GM19455 (cell line): ENCODE data around the gene CRTC1.
"Not testable (repeated sequence)": the region's sequence is repeated elsewhere in the genome, so short reads cannot be mapped to it uniquely, and the experiment has no call there.

Source experiments
- ATAC-seq: cut with Tn5 transposase; IDR thresholded peaks from one replicate; pipeline ENCODE4 v1.9.1; 2021; ENCODE audit not compliant: unreplicated experiment

CRTC1 gene

DNA sequence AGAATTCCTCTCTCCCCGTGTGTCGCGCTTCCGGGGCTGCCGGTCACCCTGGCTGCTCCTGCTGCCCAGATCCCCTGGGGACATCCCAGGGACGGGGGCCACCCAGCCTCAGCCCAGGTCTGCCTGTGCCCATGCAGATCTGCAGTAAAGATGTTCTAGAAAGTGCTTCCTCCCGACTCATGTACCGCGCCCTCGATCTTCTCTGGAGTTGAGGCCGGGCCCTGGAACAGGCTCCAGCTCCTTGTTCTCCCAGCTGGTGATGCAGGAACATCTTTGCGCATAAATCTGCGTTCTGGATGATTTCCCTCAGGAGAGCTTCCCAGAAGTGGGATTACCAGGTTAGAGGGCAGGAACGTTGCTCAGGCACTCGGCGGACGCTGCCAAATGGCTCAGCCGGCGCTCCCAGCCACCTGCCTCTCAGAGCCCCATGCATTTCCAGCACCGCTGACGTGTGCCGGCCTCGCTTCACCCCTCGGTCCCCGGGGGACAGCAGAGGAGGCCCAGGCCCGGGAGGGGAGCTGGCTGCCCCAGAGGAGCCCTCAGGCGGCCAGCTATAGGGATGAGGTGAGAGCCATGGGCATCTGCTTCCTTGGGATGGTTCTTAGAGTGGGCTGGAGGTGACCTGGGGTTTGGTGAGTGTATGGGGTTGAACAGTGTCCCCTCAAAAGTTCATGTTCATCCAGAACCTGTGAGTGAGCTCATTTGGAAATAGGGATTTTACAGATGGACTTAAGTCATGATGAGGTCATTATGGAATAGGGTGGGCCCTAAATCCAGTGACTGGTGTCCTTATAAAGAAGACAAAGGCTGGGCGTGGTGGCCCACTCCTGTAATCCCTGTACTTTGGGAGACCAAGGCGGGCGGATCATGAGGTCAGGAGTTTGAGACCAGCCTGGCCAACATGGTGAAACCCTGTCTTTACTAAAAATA is 42.6 kb downstream of the CRTC1 start:
- ATAC-seq, result no peak

DNA sequence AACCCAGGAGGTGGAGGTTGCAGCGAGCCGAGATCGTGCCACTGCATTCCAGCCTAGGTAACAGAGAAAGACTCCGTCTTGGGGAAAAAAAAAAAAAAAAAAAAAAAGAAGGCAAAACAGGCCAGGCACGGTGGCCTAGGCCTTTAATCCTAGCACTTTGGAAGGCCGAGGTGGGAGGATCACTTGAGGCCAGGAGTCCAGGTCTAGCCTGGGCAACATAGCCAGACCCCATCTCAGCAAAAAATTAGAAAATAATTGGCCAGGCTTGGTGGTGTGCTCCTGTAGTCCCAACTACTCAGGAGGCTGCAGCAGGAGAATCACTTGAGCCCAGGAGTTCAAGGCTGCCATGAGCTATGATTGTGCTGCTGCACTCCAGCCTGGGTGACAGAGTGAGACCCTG is 43.4 kb downstream of the CRTC1 start:
- ATAC-seq, result no peak

DNA sequence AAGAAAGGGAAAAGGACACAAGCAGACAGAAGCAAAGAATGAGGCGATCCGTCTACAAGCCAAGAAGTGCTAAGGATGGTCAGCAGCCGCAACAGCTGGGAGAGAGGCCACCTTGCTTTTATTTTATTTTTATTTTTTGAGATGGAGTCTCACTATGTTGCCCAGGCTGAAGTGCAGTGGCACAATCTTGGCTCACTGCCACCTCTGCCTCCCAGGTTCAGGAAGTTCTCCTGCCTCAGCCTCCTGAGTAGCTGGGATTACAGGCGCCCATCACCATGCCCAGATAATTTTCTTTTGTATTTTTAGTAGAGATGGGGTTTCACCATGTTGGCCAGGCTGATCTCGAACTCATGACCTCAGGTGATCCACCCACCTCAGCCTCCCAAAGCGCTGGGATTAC is 44.1 kb downstream of the CRTC1 start:
- not testable (repeated sequence) for ATAC-seq

DNA sequence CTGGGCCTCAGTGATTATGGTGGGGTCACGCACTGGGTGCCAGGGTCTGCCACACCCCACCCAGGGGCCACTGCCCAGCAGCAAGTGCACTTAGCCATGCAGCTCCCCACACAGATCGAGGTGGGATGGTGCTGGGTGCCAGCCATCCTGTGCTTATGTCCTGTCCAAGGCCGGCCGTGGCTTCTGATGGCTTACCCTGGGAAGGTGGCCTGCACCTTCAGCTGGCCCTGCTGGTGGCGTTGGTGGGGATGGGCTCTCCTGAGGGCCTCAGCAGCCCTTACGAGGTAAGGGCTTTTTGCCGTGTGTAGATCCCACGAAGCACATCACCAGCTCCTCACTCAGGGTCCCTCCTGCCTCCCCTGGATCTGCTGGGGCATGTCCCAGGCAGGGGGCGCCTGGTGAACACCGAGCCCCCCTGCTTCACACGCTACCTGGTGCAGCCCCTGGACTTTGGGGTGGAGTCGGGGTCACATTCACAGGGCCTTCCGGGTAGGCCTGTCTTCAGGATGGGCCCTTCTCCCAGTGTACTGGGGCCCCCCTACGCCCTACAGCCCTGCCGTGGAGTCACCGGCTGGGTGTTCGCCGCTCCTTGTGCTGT is 46.6 kb downstream of the CRTC1 start:
- ATAC-seq, result no peak

DNA sequence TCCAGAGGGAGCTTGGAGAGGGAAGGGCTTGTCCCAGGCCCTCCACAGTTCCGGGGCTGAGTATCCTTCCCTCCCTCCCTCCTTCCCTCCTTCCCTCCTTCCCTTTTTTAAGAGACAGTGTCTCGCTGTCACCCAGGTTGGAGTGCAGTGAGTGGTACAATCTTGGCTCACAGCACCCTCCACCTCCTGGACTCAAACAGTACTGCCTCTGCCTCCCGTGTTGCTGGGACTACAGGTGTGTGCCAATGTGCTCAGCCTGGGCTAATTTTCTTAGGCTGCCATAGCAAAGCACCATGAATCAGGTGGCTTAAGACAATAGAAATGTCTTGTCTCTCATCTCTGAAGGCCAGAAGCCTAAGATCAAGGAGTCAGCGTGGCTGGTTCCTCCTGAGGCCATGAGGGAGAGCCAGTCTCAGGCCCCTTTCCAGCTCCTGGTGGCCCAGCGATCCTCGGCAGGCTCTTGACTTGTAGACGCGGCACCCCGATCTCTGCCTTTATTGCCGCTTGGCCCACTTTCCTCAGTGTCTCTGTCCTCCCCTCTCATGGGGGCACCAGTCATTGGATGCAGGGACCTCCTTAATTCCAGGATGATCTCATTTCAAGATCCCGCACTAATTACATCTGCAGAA is 47.5 kb downstream of the CRTC1 start:
- no peak for ATAC-seq

DNA sequence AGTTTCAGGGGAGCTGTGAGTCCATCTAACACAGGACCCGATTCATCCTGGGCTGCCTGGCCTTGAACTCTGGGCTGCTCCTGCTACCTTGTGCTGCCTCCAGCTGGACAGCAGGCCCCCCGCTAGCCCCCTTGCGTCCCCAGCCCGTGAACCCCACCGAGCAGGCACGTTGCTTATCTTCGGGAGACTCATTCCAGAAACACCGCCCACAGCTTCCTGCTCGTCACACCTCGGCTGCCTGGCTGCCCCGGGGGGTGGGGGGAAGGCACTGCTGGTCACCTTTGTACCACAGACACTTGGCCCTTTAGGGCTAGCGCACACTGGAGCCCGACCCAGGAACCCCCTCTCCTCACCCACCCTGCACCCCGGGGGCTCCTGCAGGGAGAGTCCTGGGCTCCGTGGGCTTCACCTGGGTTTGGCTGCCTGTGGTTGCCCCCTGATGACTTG is 48.1 kb downstream of the CRTC1 start:
- ATAC-seq, result no peak

DNA sequence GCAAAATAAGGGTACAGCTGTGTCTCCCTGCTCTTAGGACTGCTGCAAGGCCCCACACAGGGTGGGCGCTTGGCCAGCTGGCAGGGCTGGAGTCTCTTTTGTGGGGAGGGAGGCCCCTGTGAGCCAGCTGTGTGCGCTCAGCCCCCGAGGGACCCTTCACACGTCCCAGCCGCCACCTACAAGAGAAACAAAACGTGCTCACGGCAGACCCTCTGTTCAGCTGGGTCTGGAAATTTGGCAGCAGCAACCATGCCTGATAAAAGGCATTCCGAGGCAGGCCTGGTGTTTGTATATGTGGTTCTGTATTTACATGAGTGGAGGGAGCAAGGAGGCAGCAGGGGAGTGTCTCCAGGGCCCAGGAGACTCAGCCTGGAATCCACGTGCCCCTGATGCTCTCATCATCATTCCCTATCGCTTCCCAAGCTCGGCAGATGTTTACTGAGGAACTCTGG is 49.7 kb downstream of the CRTC1 start:
- ATAC-seq, result no peak

DNA sequence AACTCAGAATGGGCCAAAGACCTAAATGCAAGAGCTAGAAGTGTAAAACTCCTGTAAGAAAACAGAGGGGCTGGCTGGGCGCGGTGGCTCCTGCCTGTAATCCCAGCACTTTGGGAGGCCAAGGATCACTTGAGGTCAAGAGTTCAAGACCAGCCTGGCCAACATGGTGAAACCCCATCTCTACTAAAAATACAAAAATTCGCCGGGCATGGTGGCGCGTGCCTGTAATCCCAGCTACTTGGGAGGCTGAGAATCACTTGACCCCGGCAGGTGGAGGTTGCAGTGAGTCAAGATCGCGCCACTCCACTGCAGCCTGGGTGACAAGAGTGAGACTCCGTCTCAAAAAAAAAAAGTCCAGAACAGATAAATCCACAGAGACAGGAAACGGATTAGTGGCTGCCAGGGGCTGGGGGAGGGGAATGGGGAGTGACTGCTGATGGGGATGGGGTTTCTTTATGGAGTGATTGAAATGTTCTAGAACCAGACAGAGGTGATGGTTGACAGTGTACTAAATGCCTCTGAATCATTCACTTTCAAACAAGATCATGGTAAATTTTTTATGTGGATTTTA is 50.4 kb downstream of the CRTC1 start:
- ATAC-seq, result not testable (repeated sequence)

DNA sequence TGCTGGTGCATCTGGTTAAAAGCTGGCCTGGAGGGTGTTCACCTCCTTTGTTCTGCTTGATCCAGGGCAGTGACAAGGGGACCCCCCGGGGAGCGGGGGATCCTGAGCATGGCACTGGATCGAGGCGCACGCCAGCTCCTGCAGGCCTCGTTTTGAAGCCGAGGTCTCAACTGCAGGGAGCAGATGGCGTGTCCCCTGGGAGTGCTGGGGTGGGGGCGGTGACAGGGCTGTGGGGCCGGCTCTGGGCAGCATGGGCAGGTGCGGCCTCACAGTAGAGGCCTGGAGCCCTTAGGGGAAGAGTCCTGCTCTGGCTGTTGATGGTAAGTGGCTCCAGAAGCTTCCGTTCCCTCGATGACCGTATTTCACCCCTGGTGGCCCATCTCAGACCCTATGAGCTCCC is 51.8 kb downstream of the CRTC1 start:
- no peak for ATAC-seq

DNA sequence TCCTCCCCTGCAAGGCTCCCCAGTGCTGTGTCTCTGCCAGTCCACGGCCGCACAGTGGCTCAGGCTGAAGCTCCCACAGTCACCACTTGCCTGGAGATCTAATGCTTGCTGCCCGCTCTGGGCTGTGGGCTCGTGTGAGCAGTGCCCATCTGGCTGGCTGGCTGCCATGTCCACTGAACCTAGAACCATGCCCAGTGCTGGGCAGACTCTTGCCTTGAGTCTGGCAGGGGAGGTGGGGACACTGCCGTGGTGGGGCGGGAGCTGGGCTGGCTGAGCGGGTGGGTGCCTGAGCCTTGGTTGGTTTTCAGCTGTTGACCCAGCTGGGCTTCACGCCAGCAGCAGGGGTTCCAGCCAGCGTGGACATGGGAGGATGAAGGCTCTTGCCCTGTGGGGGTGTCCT is 52.3 kb downstream of the CRTC1 start:
- ATAC-seq, result no peak

DNA sequence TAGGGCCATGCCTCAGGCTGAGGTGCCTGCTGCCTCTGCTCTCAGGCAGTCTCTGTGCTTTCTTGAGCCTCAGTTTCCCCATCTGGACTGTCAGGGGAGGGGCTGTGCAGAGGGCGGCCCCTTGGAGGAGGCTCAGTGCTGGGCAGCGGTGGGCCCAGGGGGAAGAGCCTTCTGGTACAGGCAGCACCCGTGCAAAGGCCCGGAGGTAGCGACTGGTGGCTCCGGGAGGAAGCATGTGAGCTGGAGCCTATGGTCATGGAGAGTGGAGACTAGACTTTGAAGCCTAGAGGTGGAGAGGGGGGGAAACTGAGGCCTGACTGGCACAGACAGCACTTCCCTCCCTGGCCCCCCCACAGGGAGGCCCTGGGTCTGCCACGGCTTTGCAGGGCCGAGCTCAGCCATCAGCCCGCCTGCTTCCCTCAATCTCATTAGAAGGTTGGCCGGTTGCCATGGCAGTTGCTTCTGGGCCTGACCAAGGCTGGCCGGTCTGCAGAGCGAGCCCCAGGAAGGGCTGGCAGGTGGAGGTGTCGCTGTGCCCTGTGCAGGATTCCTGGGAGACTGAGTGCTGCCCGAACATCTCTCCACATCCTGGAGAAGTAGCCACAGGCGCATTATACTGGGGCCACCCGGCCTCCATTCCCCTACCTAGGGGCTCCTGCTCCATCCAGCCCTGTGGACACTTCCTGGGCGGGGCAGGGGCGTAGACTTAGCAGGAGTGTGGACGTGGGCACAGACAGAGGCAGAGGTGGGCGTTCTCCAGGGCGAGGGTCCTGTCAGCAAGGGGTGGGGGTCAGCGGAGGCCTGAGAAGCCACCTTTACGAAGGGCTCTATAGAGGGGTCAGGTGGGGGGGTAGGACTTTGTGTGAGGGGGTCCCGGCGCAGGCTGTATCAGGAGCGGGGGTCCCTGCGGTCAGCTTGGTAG is 53.2 kb downstream of the CRTC1 start:
- ATAC-seq, result no peak

DNA sequence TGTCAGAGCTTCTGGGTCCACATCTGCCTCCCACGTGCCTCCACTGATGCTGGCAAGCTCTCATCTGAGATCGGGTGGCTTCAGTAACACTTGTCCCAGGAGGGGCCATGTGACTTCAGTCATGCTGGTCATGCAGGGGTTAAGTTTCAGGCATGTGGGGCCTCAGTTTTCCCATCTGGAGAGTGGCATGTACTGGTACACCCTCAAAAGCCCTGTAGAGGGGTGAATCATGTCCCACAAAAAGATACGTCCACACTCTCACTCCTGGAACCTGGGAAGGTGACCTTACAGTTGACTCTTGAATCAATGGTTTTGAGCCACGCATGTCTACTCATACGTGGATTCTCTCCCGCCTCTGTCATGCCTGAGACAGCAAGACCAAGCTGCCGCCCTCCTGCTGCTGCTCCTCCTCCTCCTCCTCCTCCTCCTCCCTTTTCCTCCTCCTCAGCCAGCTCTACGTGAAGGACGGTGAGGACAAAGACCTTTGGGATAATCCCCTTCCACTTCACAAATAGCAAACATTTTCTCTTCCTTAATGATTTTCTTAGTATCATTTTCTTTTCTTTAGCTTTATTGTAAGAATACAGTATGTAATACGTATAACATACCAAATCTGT is 54.0 kb downstream of the CRTC1 start:
- ATAC-seq, result no peak

DNA sequence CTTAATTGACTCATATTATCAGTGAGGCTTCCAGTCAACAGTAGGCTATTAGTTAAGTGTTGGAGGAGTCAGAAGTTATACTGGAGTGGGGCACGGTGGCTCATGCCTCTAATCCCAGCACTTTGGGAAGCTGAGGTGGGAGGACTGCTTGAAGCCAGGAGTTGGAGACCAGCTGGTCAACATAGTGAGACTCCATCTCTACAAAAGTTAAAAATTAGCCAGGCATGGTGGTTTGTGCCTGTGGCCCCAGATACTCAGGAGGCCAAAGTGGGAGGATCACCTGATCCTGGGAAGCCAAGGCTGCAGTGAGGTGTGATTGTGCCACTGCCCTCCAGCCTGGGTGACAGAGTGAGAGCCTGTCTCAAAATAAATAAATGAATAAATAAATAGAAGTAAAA is 54.5 kb downstream of the CRTC1 start:
- no peak for ATAC-seq

DNA sequence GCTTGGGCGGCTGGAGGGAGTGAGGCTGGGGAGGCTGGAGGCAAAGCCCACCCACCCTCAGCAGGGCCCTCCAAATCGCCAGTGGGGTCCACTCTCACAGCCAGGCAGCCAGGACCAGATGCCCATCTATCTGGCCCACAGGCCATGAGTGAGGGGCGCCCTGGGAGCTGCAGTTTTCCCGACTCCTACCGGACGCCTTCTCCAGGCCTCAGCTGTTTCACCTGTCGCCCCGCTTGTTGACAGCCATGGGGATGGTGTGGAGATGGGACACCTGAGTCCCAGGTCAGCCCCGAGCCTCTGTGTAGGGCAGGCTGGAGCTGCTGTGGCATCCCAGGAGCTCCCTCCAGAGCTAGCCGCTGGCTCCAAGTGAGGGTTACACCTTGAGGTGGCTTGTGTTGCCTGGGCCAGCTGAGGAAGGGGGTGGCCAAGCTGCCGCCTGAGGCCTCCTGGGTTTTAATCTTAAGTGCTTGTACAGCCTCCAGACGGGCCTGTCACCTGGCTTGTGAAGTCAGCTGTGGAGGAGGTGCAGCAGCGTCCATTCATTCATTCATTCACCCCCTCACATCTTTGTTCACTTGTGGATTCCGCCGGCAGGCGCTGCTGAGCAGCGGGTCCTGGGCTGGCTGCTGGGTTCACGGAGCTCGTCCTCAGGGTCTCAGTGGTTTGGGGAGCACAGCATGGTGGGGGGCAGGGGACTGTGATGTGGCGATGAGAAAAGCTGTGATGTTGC is 55.6 kb downstream of the CRTC1 start:
- no peak for ATAC-seq

DNA sequence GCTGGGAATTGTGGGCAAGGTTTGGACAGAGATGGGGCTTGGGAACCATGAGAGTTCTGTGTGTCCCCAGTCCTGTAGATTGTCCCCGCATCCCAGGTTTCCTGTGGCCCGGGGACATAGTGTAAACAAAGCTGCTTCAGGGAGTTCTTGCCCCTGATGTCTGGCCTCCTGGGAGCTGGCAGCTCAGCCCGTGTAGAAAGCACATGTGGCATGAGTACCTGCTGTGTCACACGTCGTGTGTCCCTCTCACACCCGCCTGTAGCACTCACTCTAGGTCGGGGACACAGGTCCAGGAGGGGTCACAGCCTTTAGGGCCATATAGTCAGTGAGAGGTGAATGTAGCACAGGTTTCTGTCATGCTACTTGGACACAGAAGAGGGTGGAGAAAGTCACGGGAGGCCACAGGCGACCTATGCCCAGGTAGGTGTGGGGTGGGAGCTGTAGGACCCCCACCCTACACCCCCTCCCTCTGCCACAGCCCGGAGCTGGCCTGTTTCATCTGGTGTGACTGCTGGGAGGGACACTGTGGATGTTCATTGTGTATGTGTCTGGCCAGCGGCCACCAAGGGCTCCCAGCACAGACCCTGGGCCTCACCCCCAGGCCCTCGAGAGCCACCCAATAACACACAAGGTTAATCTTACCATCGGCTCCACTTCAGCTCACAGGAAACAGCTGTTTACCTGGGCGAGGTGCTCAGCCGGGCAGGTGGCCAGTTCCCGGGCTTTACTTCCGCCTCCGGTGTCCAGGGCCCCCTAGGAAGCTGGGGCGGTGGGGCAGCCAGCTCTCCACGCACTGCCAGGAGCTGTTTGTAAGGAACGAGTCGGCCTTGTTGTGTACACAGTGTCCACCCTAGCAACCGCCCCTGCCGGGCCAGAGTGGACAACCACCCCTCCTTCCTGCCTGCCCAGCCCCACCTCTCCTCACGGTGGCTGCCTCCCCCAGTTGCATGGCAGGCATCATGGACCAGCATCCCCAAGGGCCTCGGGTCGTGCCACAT is 57.9 kb downstream of the CRTC1 start:
- ATAC-seq, result no peak

DNA sequence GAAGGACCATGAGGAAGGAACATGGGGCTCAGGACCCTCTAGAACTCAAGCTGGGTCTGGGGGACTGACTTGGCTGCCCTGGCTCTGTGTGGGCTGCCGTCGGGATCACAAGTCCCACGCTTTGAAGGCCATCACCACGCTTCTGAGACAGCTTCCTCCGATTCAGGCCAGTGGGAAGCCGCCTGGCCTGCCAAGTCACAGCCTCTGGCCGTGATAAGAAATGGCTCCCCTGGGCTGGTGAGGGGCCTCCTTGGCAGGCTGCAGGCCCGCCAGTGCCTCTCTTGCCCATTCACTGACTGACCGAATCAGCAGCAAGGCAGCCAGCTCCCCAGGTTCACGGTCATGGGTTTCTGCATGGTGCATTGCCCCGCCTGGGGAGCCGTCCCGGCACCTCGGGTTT is 58.8 kb downstream of the CRTC1 start:
- no peak for ATAC-seq

DNA sequence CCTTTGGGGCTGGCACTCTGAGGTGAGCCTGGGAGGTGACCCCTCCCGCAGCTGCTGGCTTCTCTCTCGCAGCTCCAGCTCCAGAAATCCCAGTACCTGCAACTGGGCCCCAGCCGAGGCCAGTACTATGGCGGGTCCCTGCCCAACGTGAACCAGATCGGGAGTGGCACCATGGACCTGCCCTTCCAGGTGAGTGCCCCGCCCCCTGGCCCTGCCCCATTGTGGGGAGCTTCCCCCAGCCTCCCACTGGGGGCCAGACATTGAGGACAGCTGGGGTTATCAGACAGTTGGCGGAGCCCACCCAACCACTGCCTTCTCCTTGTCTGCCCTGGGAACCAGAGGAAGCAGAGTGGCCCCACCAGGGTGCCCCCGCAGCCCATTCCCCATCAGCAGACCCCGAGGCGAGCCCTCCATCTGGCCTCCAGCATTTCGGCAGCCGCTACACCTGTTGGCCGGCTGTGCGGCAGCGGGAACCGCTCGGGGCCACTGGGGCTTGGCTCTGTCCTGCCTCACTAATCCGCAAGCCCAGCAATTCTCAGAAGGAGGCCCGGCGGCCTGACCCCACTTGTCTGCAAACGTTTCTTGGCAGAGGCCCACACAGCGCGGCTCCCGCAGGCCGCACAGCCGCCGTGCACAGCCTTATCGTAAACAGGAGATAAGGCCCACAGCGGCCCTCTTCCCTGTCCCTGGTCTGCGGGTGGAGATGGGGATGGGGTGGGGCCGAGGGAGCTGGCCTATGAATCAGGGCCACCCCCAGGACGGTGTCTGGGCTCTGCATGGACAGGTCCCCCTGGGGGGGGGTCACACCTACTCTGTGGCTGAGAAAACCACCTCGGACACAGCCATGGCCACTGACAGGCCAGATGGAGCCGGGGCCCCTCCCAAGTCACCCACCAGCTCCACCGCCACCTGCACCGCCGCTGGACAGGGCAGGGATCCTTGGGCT is 59.6 kb downstream of the CRTC1 start:
- ATAC-seq, result no peak
